PFSK-1 (cell line): ENCODE data around the gene PTMS.
A peak's percentile ranks its signal among the peaks of the same experiment; 100 is the strongest.

Source experiments
- TAF1 ChIP-seq: IDR thresholded peaks from 2 replicates; pipeline ENCODE4 v1.6.1; 2012; ENCODE audit warnings: low read length, control low read depth, borderline replicate concordance; ENCODE audit not compliant: insufficient read depth
- TF ChIP-seq, protein P1 (sequence below), 2 experiments: IDR thresholded peaks; 2 replicates each; pipeline versions ENCODE4 v1.6.1 to v1.8.0; 2011 to 2012; ENCODE audit warnings: low read depth in 2 of 2, low read length in 2 of 2, control low read depth in 1 of 2, inconsistent platforms in 1 of 2, mild to moderate bottlenecking in 1 of 2, moderate library complexity in 1 of 2; ENCODE audit not compliant: insufficient read depth in 1 of 2

DNA sequence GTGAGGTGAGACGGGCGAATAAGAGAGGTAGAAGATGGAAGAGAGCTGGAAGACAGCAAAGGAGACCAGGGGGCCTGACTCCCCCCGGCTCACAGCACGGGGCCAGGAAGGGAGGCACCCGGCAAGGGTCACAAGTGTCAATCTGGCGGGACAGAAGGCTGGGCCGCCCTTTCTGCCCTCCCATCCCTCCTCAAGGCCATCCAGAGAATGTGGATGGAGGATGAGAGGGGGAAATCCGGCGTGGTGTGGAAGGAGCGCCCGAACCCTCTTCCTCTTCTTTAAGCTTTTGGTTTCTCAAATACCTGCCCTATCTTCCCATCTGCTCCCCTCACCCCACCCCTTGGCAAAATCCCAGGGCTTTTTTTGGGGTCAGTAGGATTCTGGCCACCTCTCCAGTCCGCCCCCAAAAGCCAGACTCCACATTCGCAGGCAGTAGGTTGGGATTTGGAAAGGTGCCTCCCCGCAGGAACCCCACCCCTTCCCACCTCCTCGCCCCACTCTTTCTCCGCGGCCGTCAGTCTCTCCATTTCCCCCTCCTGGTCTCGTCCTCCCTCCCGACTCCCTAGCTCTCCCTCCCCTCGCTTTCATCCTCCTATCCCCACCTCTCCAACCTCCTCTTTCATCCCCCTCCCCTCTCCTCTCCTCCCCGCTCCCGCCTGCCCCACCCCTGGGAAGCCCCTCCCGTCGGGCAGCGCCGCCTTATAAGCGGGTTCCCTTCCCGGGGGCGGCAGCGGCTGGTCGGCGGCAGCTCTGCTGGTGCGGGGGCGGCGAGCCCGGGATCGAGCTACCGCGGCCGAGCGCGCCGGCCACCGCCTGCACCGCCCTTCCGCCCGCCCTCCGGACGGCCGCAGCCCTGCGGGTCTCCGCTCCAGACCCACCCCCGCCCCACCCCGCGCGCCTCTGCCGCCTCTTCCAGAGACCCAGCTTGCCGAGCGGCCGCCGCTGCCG lies at the start of gene PTMS:
- TF ChIP-seq TAF1: 0 out of 2 replicates have a peak, but pooled peaks have one; percentile 64
- TF ChIP-seq, protein P1, sequence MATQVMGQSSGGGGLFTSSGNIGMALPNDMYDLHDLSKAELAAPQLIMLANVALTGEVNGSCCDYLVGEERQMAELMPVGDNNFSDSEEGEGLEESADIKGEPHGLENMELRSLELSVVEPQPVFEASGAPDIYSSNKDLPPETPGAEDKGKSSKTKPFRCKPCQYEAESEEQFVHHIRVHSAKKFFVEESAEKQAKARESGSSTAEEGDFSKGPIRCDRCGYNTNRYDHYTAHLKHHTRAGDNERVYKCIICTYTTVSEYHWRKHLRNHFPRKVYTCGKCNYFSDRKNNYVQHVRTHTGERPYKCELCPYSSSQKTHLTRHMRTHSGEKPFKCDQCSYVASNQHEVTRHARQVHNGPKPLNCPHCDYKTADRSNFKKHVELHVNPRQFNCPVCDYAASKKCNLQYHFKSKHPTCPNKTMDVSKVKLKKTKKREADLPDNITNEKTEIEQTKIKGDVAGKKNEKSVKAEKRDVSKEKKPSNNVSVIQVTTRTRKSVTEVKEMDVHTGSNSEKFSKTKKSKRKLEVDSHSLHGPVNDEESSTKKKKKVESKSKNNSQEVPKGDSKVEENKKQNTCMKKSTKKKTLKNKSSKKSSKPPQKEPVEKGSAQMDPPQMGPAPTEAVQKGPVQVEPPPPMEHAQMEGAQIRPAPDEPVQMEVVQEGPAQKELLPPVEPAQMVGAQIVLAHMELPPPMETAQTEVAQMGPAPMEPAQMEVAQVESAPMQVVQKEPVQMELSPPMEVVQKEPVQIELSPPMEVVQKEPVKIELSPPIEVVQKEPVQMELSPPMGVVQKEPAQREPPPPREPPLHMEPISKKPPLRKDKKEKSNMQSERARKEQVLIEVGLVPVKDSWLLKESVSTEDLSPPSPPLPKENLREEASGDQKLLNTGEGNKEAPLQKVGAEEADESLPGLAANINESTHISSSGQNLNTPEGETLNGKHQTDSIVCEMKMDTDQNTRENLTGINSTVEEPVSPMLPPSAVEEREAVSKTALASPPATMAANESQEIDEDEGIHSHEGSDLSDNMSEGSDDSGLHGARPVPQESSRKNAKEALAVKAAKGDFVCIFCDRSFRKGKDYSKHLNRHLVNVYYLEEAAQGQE (IDR thresholded peaks at IDR 0.05; ENCODE audit: insufficient read depth in 1 of 2, low read depth in 2 of 2, low read length in 2 of 2): no peak
